HEK293 (cell line): Measurements from ENCODE around the gene PKDCC.

Source experiments
- CTCF ChIA-PET: fragments of 350-600 bp; formaldehyde crosslinking; extraction: SDS; loops from one replicate; lab custom pipeline; 2021; ENCODE audit warnings: antibody characterized with exemption; lab: Yijun Ruan, JAX
- POLR2A ChIA-PET: fragments of 300-600 bp; formaldehyde crosslinking; extraction: SDS; loops from one replicate; lab custom pipeline; 2020; ENCODE audit warnings: antibody characterized with exemption, inconsistent platforms; lab: Yijun Ruan, JAX
- H3K27ac ChIP-seq: fragments of 200-500 bp; sonication (Bioruptor generic); 2 replicates; pipeline ENCODE4 v1.5.1; 2014; ENCODE audit warnings: low read depth, low read length, control low read depth, inconsistent platforms; ENCODE audit errors: extremely low read depth
- H3K36me3 ChIP-seq, 2 experiments: fragments of 200-500 bp in 1 of 2; sonication (Bioruptor generic) in 1 of 2; 1 replicate in 1 of 2; 2 replicates in 1 of 2; pipeline ENCODE4 v1.5.1; 2014 to 2017; ENCODE audit warnings: inconsistent platforms in 2 of 2, low read length in 2 of 2; ENCODE audit not compliant: control insufficient read depth in 2 of 2, insufficient read depth in 1 of 2
- H3K4me1 ChIP-seq: fragments of 200-500 bp; sonication (Bioruptor generic); 2 replicates; pipeline ENCODE4 v1.5.1; 2014; ENCODE audit warnings: mild to moderate bottlenecking, low read length, inconsistent platforms; ENCODE audit not compliant: control insufficient read depth, insufficient read depth
- H3K4me3 ChIP-seq: 2 replicates; pipeline ENCODE4 v1.5.1; 2011; ENCODE audit warnings: low read depth, mild to moderate bottlenecking, control low read depth, low read length, moderate library complexity
- H3K9me3 ChIP-seq: fragments of 200-500 bp; sonication (Bioruptor generic); 2 replicates; pipeline ENCODE4 v1.5.1; 2014; ENCODE audit warnings: low read depth, low read length, inconsistent platforms; ENCODE audit not compliant: control insufficient read depth, insufficient read depth
- EGR2 ChIP-seq: fragments of 450-650 bp; formaldehyde crosslinking; IDR thresholded peaks from 2 replicates; pipeline ENCODE4 v1.5.1; 2016; ENCODE audit warnings: low read depth, missing biosample characterization, missing genetic modification characterization
- IKZF3 ChIP-seq: fragments of 450-650 bp; IDR thresholded peaks from 2 replicates; pipeline ENCODE4 v1.5.0; 2018; ENCODE audit warnings: missing biosample characterization, mild to moderate bottlenecking, missing genetic modification characterization, moderate library complexity
- KLF10 ChIP-seq: fragments of 450-650 bp; IDR thresholded peaks from 2 replicates; pipeline ENCODE4 v1.5.1; 2018; ENCODE audit warnings: missing biosample characterization, mild to moderate bottlenecking, missing genetic modification characterization
- KLF9 ChIP-seq: fragments of 450-650 bp; formaldehyde crosslinking; IDR thresholded peaks from 2 replicates; pipeline ENCODE4 v1.5.1; 2016; ENCODE audit warnings: missing biosample characterization, missing genetic modification characterization, low read depth
- OVOL3 ChIP-seq: fragments of 450-650 bp; formaldehyde crosslinking; IDR thresholded peaks from 2 replicates; pipeline ENCODE4 v1.5.1; 2016; ENCODE audit warnings: missing biosample characterization, missing genetic modification characterization
- ZBTB11 ChIP-seq: fragments of 450-650 bp; formaldehyde crosslinking; conservative IDR thresholded peaks from 2 replicates; pipeline ENCODE4 v1.5.1; 2016; ENCODE audit warnings: low read depth, missing biosample characterization, missing genetic modification characterization
- ZBTB17 ChIP-seq: fragments of 450-650 bp; formaldehyde crosslinking; IDR thresholded peaks from 2 replicates; pipeline ENCODE4 v1.5.1; 2016; ENCODE audit warnings: missing biosample characterization, missing genetic modification characterization
- ZBTB20 ChIP-seq: fragments of 450-650 bp; formaldehyde crosslinking; IDR thresholded peaks from 2 replicates; pipeline ENCODE4 v1.5.1; 2016; ENCODE audit warnings: missing biosample characterization, missing genetic modification characterization
- ZBTB8A ChIP-seq: fragments of 450-650 bp; formaldehyde crosslinking; IDR thresholded peaks from 2 replicates; pipeline ENCODE4 v1.5.1; 2016; ENCODE audit warnings: missing biosample characterization, missing genetic modification characterization
- ZFHX2 ChIP-seq: fragments of 450-650 bp; formaldehyde crosslinking; conservative IDR thresholded peaks from 2 replicates; pipeline ENCODE4 v1.5.1; 2016; ENCODE audit warnings: missing biosample characterization, missing genetic modification characterization
- ZNF341 ChIP-seq: fragments of 450-650 bp; formaldehyde crosslinking; IDR thresholded peaks from 2 replicates; pipeline ENCODE4; 2016; ENCODE audit warnings: low read depth, missing biosample characterization, missing genetic modification characterization
- ZNF398 ChIP-seq: fragments of 450-650 bp; formaldehyde crosslinking; IDR thresholded peaks from 2 replicates; pipeline ENCODE4 v1.5.1; 2017; ENCODE audit warnings: missing biosample characterization, missing genetic modification characterization
- ZNF544 ChIP-seq: fragments of 450-650 bp; formaldehyde crosslinking; IDR thresholded peaks from 2 replicates; pipeline ENCODE4 v1.5.0; 2017; ENCODE audit warnings: missing biosample characterization, missing genetic modification characterization
- ZNF785 ChIP-seq: fragments of 450-650 bp; formaldehyde crosslinking; IDR thresholded peaks from 2 replicates; pipeline ENCODE4 v1.5.1; 2016; ENCODE audit warnings: missing biosample characterization, missing genetic modification characterization
- ZSCAN30 ChIP-seq: fragments of 450-650 bp; IDR thresholded peaks from 2 replicates; pipeline ENCODE4 v1.5.1; 2018; ENCODE audit warnings: missing biosample characterization, mild to moderate bottlenecking, missing genetic modification characterization, moderate library complexity
- ZXDB ChIP-seq: fragments of 450-650 bp; formaldehyde crosslinking; IDR thresholded peaks from 2 replicates; pipeline ENCODE4 v1.5.1; 2016; ENCODE audit warnings: missing biosample characterization, missing genetic modification characterization
- TF ChIP-seq, protein P1 (sequence below): fragments of 450-650 bp; formaldehyde crosslinking; IDR thresholded peaks from 2 replicates; pipeline ENCODE4 v1.5.1; 2016; ENCODE audit warnings: missing biosample characterization, missing genetic modification characterization
- TF ChIP-seq, protein P2 (sequence below): fragments of 450-650 bp; formaldehyde crosslinking; optimal IDR thresholded peaks from 2 replicates; pipeline ENCODE3; 2016; ENCODE audit warnings: missing biosample characterization, mild to moderate bottlenecking, missing genetic modification characterization
- TF ChIP-seq, protein P3 (sequence below): fragments of 450-650 bp; formaldehyde crosslinking; IDR thresholded peaks from 2 replicates; pipeline ENCODE4 v1.5.1; 2017; ENCODE audit warnings: missing biosample characterization, mild to moderate bottlenecking, missing genetic modification characterization, moderate library complexity
- TF ChIP-seq, protein P4 (sequence below): fragments of 450-650 bp; formaldehyde crosslinking; IDR thresholded peaks from 2 replicates; pipeline ENCODE4 v1.5.1; 2016; ENCODE audit warnings: missing biosample characterization, missing genetic modification characterization

Gene PKDCC, protein sequence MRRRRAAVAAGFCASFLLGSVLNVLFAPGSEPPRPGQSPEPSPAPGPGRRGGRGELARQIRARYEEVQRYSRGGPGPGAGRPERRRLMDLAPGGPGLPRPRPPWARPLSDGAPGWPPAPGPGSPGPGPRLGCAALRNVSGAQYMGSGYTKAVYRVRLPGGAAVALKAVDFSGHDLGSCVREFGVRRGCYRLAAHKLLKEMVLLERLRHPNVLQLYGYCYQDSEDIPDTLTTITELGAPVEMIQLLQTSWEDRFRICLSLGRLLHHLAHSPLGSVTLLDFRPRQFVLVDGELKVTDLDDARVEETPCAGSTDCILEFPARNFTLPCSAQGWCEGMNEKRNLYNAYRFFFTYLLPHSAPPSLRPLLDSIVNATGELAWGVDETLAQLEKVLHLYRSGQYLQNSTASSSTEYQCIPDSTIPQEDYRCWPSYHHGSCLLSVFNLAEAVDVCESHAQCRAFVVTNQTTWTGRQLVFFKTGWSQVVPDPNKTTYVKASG

DNA sequence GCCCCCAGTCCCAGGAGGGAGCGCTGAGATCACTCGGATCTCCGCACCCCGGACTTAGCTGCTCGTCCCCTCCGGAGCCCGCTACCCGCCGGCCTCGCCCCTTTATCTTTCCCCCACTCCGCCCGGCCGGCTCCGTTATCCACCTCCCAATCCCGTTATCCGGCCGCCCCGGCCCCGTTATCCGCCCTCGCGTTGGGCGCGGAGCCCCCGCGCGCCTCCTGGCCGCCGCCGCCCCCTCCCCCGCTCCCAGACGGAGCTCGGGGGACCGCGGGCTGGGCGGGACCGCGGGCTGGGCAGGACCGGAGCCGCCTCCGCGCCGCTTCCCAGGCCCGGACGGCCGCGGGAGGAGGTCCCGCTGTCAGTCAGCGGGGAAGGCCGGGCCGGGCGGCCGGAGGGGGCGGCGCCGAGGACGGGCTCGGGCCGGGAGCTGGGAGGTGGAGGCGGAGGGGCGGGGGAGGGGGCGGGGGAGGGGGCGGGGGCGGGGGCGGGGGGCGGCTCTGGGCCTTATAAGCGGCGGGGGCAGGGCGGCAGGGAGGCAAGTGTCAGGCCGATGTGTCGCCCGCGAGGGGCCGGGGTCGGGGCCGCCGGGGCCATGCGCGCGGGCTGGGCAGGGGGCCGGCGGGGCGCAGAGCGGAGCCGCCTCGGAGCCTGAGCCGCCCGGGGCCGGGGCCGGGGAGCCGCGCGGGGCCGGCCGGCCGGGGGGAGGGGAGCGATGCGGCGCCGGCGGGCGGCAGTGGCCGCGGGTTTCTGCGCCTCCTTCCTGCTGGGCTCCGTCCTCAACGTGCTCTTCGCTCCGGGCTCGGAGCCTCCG is at the start of gene PKDCC:
Gene PKDCC (plus strand): TSS at position 534 of the 811 bp plus-strand sequence. CDS start 179 bp downstream, at position 713.
- POLR2A ChIA-PET, result interaction anchor here (1.1 to 1.6 kb wide), 3 partner anchors 9 to 22 kb away, joined by 3 to 4 read pairs (median 3); no protein-coding TSS in a partner anchor
- CTCF ChIA-PET, result interaction anchor here (0.6 to 1.2 kb wide), 3 partner anchors 10 to 192 kb away, joined by 3 read pairs; no protein-coding TSS in a partner anchor

More for the DNA sequence above, at the start of gene PKDCC:
- Histone ChIP-seq H3K9me3 (no peaks in the 10 kb centered on the region), H3K36me3 (peaks cover 0 to 9% of the 10 kb centered on the region in 2 experiments; a peak in 1 of 3 replicates), H3K4me3 (peak within 1 kb of the TSS; percentile 45), H3K27ac (peak within 1 kb of the TSS; percentile 80; the same call in 1 of the 2 replicates), H3K4me1 (peaks cover 23% of the 10 kb centered on the region)
- TF ChIP-seq ZBTB8A (tag by site-specific recombination) (peak; percentile 35; the same call in 1 of the 2 replicates), ZBTB20 (tag by site-specific recombination) (peak; percentile 54; the same call in 1 of the 2 replicates), ZSCAN30 (tag by site-specific recombination) (no peak), ZBTB17 (tag by site-specific recombination) (peak; percentile 27; the same call in 1 of the 2 replicates), ZXDB (tag by site-specific recombination) (0 out of 2 replicates have a peak, but pooled peaks have one; percentile 21), ZNF398 (tag by site-specific recombination) (peak; percentile 38; the same call in 1 of the 2 replicates), EGR2 (peak; percentile 50; the same call in 1 of the 2 replicates), ZNF341 (tag by site-specific recombination) (0 out of 2 replicates have a peak, but pooled peaks have one; percentile 7), ZBTB11 (tag by site-specific recombination) (peak; percentile 26; the same call in 1 of the 2 replicates), KLF10 (peak; percentile 14; the same call in 1 of the 2 replicates), OVOL3 (tag by site-specific recombination) (peak; percentile 51; the same call in 1 of the 2 replicates), ZNF544 (tag by site-specific recombination) (no peak), IKZF3 (tag by site-specific recombination) (peak; percentile 56; the same call in 1 of the 2 replicates), ZNF785 (no peak), ZFHX2 (tag by site-specific recombination) (peak; percentile 70), KLF9 (peak; percentile 19; the same call in 1 of the 2 replicates)
- TF ChIP-seq, protein P1, sequence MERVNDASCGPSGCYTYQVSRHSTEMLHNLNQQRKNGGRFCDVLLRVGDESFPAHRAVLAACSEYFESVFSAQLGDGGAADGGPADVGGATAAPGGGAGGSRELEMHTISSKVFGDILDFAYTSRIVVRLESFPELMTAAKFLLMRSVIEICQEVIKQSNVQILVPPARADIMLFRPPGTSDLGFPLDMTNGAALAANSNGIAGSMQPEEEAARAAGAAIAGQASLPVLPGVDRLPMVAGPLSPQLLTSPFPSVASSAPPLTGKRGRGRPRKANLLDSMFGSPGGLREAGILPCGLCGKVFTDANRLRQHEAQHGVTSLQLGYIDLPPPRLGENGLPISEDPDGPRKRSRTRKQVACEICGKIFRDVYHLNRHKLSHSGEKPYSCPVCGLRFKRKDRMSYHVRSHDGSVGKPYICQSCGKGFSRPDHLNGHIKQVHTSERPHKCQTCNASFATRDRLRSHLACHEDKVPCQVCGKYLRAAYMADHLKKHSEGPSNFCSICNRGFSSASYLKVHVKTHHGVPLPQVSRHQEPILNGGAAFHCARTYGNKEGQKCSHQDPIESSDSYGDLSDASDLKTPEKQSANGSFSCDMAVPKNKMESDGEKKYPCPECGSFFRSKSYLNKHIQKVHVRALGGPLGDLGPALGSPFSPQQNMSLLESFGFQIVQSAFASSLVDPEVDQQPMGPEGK, result peak; percentile 34
- TF ChIP-seq, protein P2, sequence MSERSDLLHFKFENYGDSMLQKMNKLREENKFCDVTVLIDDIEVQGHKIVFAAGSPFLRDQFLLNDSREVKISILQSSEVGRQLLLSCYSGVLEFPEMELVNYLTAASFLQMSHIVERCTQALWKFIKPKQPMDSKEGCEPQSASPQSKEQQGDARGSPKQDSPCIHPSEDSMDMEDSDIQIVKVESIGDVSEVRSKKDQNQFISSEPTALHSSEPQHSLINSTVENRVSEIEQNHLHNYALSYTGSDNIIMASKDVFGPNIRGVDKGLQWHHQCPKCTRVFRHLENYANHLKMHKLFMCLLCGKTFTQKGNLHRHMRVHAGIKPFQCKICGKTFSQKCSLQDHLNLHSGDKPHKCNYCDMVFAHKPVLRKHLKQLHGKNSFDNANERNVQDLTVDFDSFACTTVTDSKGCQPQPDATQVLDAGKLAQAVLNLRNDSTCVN (tag by site-specific recombination), result peak; percentile 79
- TF ChIP-seq, protein P3, sequence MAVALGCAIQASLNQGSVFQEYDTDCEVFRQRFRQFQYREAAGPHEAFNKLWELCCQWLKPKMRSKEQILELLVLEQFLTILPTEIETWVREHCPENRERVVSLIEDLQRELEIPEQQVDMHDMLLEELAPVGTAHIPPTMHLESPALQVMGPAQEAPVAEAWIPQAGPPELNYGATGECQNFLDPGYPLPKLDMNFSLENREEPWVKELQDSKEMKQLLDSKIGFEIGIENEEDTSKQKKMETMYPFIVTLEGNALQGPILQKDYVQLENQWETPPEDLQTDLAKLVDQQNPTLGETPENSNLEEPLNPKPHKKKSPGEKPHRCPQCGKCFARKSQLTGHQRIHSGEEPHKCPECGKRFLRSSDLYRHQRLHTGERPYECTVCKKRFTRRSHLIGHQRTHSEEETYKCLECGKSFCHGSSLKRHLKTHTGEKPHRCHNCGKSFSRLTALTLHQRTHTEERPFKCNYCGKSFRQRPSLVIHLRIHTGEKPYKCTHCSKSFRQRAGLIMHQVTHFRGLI (tag by site-specific recombination), result 0 out of 2 replicates have a peak, but pooled peaks have one; percentile 31
- TF ChIP-seq, protein P4, sequence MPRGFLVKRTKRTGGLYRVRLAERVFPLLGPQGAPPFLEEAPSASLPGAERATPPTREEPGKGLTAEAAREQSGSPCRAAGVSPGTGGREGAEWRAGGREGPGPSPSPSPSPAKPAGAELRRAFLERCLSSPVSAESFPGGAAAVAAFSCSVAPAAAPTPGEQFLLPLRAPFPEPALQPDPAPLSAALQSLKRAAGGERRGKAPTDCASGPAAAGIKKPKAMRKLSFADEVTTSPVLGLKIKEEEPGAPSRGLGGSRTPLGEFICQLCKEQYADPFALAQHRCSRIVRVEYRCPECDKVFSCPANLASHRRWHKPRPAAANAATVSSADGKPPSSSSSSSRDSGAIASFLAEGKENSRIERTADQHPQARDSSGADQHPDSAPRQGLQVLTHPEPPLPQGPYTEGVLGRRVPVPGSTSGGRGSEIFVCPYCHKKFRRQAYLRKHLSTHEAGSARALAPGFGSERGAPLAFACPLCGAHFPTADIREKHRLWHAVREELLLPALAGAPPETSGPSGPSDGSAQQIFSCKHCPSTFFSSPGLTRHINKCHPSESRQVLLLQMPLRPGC (tag by site-specific recombination), result no peak
